Stimulated activated CD4-positive, alpha-beta T cell treated with anti-CD3 and anti-CD28 coated beads, TNF-alpha, amount 100 ng/mL, for 48 hours (primary cell): ENCODE results near the gene OSBPL5.

Source experiments
- DNase-seq, 3 donors: peaks; one replicate each; pipeline ENCODE4 v3.0.0-alpha.2; 2020; ENCODE audit warnings: low read depth in 3 of 3

The OSBPL5 gene

GRCh38 chr11:3165152-3165705 is at the start of gene OSBPL5:
Gene OSBPL5 (minus strand): TSS chr11:3165310. CDS start chr11:3129148, 36,162 bp downstream.
- peak in 2 of 3 donors; percentile 28 to 44 for DNase-seq

GRCh38 chr11:3214420-3214699 is 49.2 kb upstream of the OSBPL5 start:
- no peak for DNase-seq

- DNase-seq: no peak
These were observed 48.7 kb upstream of the OSBPL5 start for GRCh38 chr11:3213659-3214419.

GRCh38 chr11:3208272-3208671 is 43.2 kb upstream of the OSBPL5 start:
- no peak for DNase-seq

GRCh38 chr11:3207526-3208189 is 42.5 kb upstream of the OSBPL5 start:
- no peak for DNase-seq

GRCh38 chr11:3206922-3207204 is 41.8 kb upstream of the OSBPL5 start:
- no peak for DNase-seq

GRCh38 chr11:3206156-3206921 is 41.2 kb upstream of the OSBPL5 start:
- DNase-seq: no peak

- no peak for DNase-seq
These were observed 40.4 kb upstream of the OSBPL5 start for GRCh38 chr11:3205261-3206155.

GRCh38 chr11:3204141-3205015 is 39.3 kb upstream of the OSBPL5 start:
- no peak for DNase-seq

- no peak for DNase-seq
These were observed 38.3 kb upstream of the OSBPL5 start for GRCh38 chr11:3203221-3204043.

- DNase-seq: no peak
These were observed 37.6 kb upstream of the OSBPL5 start for GRCh38 chr11:3202759-3203158.

GRCh38 chr11:3202305-3202704 is 37.2 kb upstream of the OSBPL5 start:
- DNase-seq: no peak

- no peak for DNase-seq
These were observed 36.6 kb upstream of the OSBPL5 start for GRCh38 chr11:3201677-3202181.

GRCh38 chr11:3201112-3201581 is 36.0 kb upstream of the OSBPL5 start:
- no peak for DNase-seq

GRCh38 chr11:3200388-3201111 is 35.4 kb upstream of the OSBPL5 start:
- DNase-seq: no peak

GRCh38 chr11:3199537-3200295 is 34.6 kb upstream of the OSBPL5 start:
- no peak for DNase-seq

- DNase-seq: no peak
These were observed 33.7 kb upstream of the OSBPL5 start for GRCh38 chr11:3198815-3199214.
